ENCODE data around the gene PROX1. TPM values are rescaled to one million over a fixed set of nuclear protein-coding genes. Genes with fewer than 3 reads are reported as not detected.

PROX1 gene, protein sequence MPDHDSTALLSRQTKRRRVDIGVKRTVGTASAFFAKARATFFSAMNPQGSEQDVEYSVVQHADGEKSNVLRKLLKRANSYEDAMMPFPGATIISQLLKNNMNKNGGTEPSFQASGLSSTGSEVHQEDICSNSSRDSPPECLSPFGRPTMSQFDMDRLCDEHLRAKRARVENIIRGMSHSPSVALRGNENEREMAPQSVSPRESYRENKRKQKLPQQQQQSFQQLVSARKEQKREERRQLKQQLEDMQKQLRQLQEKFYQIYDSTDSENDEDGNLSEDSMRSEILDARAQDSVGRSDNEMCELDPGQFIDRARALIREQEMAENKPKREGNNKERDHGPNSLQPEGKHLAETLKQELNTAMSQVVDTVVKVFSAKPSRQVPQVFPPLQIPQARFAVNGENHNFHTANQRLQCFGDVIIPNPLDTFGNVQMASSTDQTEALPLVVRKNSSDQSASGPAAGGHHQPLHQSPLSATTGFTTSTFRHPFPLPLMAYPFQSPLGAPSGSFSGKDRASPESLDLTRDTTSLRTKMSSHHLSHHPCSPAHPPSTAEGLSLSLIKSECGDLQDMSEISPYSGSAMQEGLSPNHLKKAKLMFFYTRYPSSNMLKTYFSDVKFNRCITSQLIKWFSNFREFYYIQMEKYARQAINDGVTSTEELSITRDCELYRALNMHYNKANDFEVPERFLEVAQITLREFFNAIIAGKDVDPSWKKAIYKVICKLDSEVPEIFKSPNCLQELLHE
- total RNA-seq = under 1 TPM; 0.02 to 0.17 TPM

DNA sequence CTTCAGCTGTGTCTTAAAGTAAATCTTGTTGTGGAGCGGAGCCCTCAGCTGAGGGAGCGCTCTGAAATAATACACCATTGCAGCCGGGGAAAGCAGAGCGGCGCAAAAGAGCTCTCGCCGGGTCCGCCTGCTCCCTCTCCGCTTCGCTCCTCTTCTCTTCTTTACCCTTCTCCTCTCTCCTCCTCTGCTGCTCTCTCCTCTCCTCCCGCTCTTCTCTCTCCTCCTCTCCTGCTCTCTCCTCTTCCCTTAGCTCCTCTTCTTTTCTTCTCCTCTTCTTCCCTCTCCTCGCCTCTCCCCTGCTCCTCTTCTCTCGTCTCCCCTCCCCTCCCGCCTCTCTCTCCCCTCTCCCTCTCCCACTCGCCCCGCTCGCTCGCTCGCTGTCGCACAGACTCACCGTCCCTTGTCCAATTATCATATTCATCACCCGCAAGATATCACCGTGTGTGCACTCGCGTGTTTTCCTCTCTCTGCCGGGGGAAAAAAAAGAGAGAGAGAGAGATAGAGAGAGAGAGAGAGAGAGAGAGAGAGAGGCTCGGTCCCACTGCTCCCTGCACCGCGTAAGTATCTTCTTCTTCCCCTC is at the start of gene PROX1:
Gene PROX1, plus strand, starts transcription at position 47 of the 580 bp plus-strand sequence. CDS start 8,563 bp downstream, outside the sequence.
- no peaks in the 10 kb centered on the region for H3K9me3 Mint-ChIP-seq
- POLR2A ChIA-PET = no interaction called here
- no peak within 1 kb of the TSS for H3K27ac Mint-ChIP-seq
- peaks cover 32% of the 10 kb centered on the region for H3K4me1 Mint-ChIP-seq (ENCODE audit: low read depth)
- H3K27me3 Mint-ChIP-seq = peaks cover 86% of the 10 kb centered on the region
- peak within 1 kb of the TSS; percentile 80 for H3K4me3 Mint-ChIP-seq
- H3K36me3 Mint-ChIP-seq = peaks cover 3% of the 10 kb centered on the region
- intact Hi-C loops (cut with micrococcal nuclease) = loop anchor here (10.0 kb wide), 1 partner anchor 303 kb away; no protein-coding TSS in a partner anchor
- peak; percentile 61 for DNase-seq
- CTCF ChIA-PET = no interaction called here

DNA sequence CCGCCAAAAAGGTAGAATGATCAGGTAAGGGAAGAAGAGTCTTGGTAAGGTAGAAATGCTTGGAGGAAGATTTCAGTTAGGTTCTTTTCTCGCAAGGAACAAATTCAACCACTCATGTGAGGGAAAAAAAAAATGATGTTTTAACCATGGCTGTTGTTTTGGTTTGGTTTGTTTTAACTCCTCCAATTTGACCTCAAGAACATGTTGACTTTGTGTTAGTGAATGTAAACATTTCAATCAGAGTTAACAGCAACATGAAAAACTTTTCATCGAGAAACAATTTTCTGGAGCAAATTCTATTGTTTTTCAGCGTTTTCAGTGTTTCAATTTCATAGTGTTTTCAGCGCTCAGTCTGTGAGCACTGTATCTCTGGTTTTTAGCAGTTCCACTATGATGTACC is 49.0 kb upstream of the PROX1 start:
- no peak for DNase-seq
- ChIA-PET POLR2A (no interaction called here), CTCF (no interaction called here)
- Mint-ChIP-seq H3K4me1 (ENCODE audit: low read depth) (no peaks in the 10 kb centered on the region), H3K27ac (no peak overlapping the region), H3K36me3 (no peaks in the 10 kb centered on the region), H3K27me3 (no peaks in the 10 kb centered on the region), H3K4me3 (no peak overlapping the region), H3K9me3 (no peaks in the 10 kb centered on the region)
- intact Hi-C loops (cut with micrococcal nuclease) = no loop called here

DNA sequence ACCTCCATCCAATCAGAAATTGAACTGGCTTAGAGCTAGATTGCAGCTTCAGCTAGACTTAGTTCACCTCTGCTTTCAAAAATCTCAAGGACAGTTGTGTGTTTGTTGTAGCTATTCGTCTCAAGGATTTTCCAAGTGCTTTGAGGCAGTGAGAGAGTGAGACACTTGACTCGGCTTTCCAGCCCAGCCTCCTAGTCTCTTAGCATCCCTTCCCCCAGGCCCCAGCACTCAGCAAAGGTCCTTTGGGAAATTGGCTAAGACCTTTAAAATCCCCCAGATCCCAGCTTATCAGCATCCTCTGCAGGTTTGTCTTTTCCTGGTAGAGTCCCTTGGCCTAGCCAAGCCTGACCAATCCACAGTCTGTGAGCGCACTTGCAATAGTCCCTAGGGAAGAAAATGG is 47.9 kb upstream of the PROX1 start:
- no peaks in the 10 kb centered on the region for H3K4me1 Mint-ChIP-seq (ENCODE audit: low read depth)
- ChIA-PET POLR2A (no interaction called here), CTCF (no interaction called here)
- intact Hi-C loops (cut with micrococcal nuclease) = no loop called here
- H3K27me3 Mint-ChIP-seq = no peaks in the 10 kb centered on the region
- H3K27ac Mint-ChIP-seq = no peak overlapping the region
- no peak for DNase-seq
- no peaks in the 10 kb centered on the region for H3K9me3 Mint-ChIP-seq
- H3K4me3 Mint-ChIP-seq = no peak overlapping the region
- no peaks in the 10 kb centered on the region for H3K36me3 Mint-ChIP-seq

DNA sequence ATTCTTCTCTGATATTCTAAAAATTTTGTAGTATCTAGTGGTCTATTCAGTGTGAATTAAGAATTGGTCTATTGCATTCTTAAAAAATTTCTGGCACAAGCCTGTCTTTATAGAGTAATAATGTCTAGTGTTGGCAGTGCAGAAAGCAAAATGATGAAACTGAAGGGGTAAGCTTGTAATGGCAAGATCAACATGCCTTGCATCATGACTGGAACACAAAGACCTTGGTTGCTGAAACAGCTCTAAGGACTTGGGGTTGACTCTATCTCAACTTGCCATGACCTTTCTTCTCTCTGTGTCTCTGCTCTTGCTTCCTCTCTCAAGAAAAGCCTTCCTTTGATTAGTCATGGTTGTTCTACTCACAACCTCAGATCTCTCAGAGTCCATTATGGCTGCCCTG is 46.8 kb upstream of the PROX1 start:
- H3K9me3 Mint-ChIP-seq = no peaks in the 10 kb centered on the region
- no peak overlapping the region for H3K4me3 Mint-ChIP-seq
- H3K27ac Mint-ChIP-seq = no peak overlapping the region
- no peaks in the 10 kb centered on the region for H3K27me3 Mint-ChIP-seq
- CTCF ChIA-PET = no interaction called here
- no peaks in the 10 kb centered on the region for H3K4me1 Mint-ChIP-seq (ENCODE audit: low read depth)
- no peak for DNase-seq
- POLR2A ChIA-PET = no interaction called here
- intact Hi-C loops (cut with micrococcal nuclease) = no loop called here
- no peaks in the 10 kb centered on the region for H3K36me3 Mint-ChIP-seq

DNA sequence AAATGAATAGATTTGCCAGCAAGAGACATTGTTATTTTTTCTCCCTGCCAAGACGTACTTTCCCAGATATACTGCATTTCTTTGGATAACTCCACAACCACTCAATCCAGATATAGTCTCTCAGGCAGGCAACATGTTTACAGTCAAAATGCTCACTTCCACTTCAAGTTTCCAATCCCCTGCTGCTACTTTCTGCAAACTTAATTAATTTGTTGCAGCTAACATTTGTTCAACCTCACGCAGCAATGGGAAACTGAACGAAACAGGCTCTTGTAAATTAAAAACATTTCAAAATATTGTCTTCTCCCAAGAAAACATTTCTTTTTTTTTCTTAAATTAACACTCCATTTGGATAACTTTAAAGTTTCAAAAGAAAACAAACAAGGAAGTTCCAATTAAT is 45.7 kb upstream of the PROX1 start:
- no peak overlapping the region for H3K27ac Mint-ChIP-seq

DNA sequence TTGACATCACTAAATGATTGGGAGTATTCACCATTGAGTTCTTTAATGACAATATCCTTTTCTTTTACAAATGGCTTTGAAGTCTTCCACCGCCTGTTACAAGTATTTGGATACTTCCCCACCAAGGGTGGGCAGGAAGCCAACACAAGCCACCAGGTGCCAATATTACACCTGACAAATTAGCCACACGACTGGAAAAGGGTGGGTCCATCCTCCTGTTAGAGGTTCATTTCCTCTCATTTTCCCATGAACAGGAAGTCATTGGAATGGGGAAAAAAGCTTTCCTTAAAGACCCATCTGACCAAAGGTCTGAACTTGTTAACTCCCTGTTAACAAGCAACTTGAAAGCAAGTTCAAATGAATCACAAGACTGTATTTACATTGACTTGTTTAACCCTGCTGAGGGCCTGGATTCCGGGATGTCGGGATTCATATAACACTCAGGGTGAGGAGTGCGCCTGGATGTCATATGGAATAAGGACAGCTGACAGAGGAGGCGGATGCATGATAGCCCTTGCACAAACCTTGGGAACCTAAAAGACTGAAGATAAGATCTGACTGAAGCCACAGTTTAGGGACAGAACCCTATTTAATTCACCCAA is 40.5 kb upstream of the PROX1 start:
- Mint-ChIP-seq H3K36me3 (no peaks in the 10 kb centered on the region), H3K4me1 (ENCODE audit: low read depth) (no peaks in the 10 kb centered on the region), H3K27me3 (no peaks in the 10 kb centered on the region), H3K27ac (no peak overlapping the region), H3K4me3 (no peak overlapping the region), H3K9me3 (no peaks in the 10 kb centered on the region)
- ChIA-PET POLR2A (no interaction called here), CTCF (no interaction called here)
- intact Hi-C loops (cut with micrococcal nuclease) = no loop called here
- DNase-seq = no peak

More for the DNA sequence above, 45.7 kb upstream of the PROX1 start:
- POLR2A ChIA-PET = no interaction called here
- Mint-ChIP-seq H3K4me1 (ENCODE audit: low read depth) (no peaks in the 10 kb centered on the region), H3K4me3 (no peak overlapping the region), H3K27me3 (no peaks in the 10 kb centered on the region), H3K36me3 (no peaks in the 10 kb centered on the region), H3K9me3 (no peaks in the 10 kb centered on the region)
- DNase-seq = no peak
- intact Hi-C loops (cut with micrococcal nuclease) = no loop called here
- CTCF ChIA-PET = no interaction called here

DNA sequence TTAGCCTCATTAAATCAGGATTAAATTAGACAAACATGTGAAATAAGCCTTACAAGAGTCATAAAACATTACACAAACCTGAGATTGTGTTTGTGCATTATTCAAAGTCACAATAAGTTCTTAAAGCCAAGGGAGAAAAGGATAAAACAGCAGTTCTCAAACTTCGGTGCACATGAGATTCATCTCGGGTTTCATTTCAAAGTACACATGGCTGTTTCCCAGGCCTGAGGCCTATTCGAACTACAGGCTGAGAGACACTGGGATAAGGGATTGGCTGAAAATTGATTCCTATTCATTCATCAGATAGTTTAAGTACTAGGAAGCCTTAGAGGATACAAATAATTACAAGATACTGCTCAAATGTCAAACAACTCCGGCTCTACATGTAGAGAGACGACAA is 35.9 kb upstream of the PROX1 start:
- no peak overlapping the region for H3K4me3 Mint-ChIP-seq
- no peaks in the 10 kb centered on the region for H3K9me3 Mint-ChIP-seq
- CTCF ChIA-PET = no interaction called here
- no peaks in the 10 kb centered on the region for H3K36me3 Mint-ChIP-seq
- no peak overlapping the region for H3K27ac Mint-ChIP-seq
- peaks cover 3% of the 10 kb centered on the region for H3K27me3 Mint-ChIP-seq
- H3K4me1 Mint-ChIP-seq (ENCODE audit: low read depth) = no peaks in the 10 kb centered on the region
- intact Hi-C loops (cut with micrococcal nuclease) = no loop called here
- POLR2A ChIA-PET = no interaction called here
- no peak for DNase-seq

DNA sequence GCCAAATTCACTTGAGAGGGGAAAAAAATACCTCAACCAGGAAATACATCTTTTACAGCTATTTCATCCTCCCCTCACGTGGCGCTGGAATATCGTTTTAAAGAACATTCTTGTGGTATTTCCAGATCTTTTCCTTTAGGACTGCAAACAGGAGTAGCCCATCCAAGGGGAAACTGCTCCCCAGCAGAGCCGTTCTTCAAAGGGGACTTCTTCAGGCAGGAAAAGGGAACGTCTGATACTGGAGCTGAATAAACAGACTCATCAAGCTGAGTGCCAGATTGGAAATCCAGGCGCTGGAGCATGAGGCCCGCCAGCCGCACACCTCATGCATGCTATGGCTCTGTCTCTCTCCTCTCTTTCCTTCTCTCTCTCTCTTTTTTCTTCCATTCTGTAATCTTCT is 34.0 kb upstream of the PROX1 start:
- intact Hi-C loops (cut with micrococcal nuclease) = no loop called here
- Mint-ChIP-seq H3K9me3 (no peaks in the 10 kb centered on the region), H3K4me3 (no peak overlapping the region), H3K4me1 (ENCODE audit: low read depth) (no peaks in the 10 kb centered on the region), H3K27me3 (peaks cover 3% of the 10 kb centered on the region), H3K36me3 (no peaks in the 10 kb centered on the region), H3K27ac (no peak overlapping the region)
- DNase-seq = no peak
- CTCF ChIA-PET = no interaction called here
- POLR2A ChIA-PET = no interaction called here

DNA sequence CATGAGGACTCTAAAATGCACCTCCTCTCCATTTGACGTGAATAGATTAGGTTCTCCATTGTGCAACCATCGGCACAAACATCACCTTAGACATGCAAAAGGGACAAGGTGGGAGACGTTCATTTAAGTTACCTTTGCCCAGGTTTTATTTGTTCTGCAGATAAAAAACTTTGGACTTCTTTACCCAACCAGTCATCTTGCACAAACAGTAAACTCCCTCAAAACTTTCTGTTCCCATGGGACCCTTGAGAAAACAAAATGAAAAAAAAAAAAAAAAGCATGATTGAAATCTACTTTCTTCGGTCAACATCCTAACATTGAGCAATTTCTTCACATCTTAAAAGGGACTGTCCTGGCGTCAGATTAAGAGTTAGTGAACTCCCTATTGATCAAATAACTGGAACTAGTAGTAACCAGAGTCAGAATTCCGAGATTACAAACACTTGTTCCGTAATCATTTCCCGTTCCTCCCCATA is 31.4 kb upstream of the PROX1 start:
- no peaks in the 10 kb centered on the region for H3K36me3 Mint-ChIP-seq
- ChIA-PET CTCF (no interaction called here), POLR2A (no interaction called here)
- no peak overlapping the region for H3K27ac Mint-ChIP-seq
- no peak for DNase-seq
- H3K9me3 Mint-ChIP-seq = no peaks in the 10 kb centered on the region
- H3K4me3 Mint-ChIP-seq = no peak overlapping the region
- intact Hi-C loops (cut with micrococcal nuclease) = no loop called here
- no peaks in the 10 kb centered on the region for H3K4me1 Mint-ChIP-seq (ENCODE audit: low read depth)
- H3K27me3 Mint-ChIP-seq = peaks cover 3% of the 10 kb centered on the region

DNA sequence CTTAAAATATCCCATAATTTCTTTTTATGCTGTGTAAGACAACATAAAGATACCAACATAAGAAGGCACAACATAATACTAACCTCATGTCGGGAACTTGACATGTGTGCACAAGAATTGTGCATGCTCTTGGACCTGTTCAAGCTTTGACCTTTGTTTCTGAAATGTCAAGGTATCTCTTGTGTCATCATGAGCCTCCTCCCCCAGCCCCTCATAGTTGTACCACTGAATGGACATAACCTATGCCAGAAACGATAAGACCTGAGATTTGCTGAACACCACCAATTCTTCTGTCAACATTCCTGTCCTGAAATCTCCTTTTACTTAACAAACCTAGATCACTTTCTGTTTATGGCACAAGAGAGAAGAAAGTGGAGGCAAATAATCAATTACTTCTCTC is 29.4 kb upstream of the PROX1 start:
- intact Hi-C loops (cut with micrococcal nuclease) = no loop called here
- POLR2A ChIA-PET = no interaction called here
- Mint-ChIP-seq H3K9me3 (peaks cover 3% of the 10 kb centered on the region), H3K27me3 (peaks cover 5% of the 10 kb centered on the region), H3K27ac (no peak overlapping the region), H3K4me1 (ENCODE audit: low read depth) (no peaks in the 10 kb centered on the region), H3K4me3 (no peak overlapping the region), H3K36me3 (no peaks in the 10 kb centered on the region)
- DNase-seq = no peak
- CTCF ChIA-PET = no interaction called here

DNA sequence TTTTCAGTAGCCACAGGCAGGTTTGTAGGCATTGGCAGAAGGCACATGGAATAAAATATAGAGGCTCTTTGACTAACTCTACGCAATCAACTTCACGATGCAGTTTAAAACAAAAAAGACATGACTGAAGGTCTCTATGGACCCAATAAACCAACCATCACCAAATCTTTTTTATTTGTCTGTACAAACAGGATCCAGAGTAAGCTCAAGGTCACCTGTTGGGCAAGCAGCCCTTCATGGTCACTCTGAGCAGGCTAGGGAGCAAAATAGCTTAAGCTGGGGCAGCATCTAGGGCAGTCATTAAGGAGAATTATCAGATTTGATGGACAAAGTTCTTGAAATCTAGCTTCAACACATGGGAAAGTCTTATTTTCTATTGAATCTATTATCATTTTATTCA is 26.8 kb upstream of the PROX1 start:
- no peak overlapping the region for H3K27ac Mint-ChIP-seq
- H3K27me3 Mint-ChIP-seq = peaks cover 4% of the 10 kb centered on the region
- no peaks in the 10 kb centered on the region for H3K4me1 Mint-ChIP-seq (ENCODE audit: low read depth)
- no peaks in the 10 kb centered on the region for H3K36me3 Mint-ChIP-seq
- ChIA-PET POLR2A (no interaction called here), CTCF (interaction anchor here (0.5 kb wide), 1 partner anchor 103 kb away, joined by 3 read pairs; no protein-coding TSS in a partner anchor)
- no peak for DNase-seq
- intact Hi-C loops (cut with micrococcal nuclease) = no loop called here
- H3K9me3 Mint-ChIP-seq = peaks cover 3% of the 10 kb centered on the region
- no peak overlapping the region for H3K4me3 Mint-ChIP-seq

DNA sequence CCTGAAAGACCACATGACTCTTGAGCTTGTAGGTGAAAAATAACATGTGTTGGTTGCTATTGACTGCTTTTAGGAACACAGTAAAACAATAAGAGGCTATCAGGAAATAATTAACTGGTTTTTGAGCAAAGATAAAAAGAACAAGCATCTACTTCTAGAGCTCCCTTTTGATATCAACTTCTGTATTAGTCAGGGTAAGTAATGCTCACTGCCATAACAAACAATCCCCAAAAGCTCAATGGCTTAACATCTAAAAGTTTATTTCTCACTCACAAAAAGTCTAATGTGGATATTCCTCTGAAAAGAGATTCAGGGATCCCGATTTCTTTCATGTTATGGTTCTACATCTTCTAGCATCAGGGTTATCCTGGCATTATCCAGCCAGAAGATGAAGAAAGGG is 25.3 kb upstream of the PROX1 start:
- ChIA-PET CTCF (no interaction called here), POLR2A (no interaction called here)
- DNase-seq = no peak
- H3K27ac Mint-ChIP-seq = no peak overlapping the region
- peaks cover 3% of the 10 kb centered on the region for H3K9me3 Mint-ChIP-seq
- peaks cover 4% of the 10 kb centered on the region for H3K27me3 Mint-ChIP-seq
- no peaks in the 10 kb centered on the region for H3K4me1 Mint-ChIP-seq (ENCODE audit: low read depth)
- H3K36me3 Mint-ChIP-seq = no peaks in the 10 kb centered on the region
- intact Hi-C loops (cut with micrococcal nuclease) = no loop called here
- H3K4me3 Mint-ChIP-seq = no peak overlapping the region
